HS-5 (cell line): ENCODE data around the gene OR4F15.
"Not testable (repeated sequence)": the region's sequence is repeated elsewhere in the genome, so short reads cannot be mapped to it uniquely, and the experiment has no call there.

Experiments
- DNase-seq: peaks from one replicate; pipeline ENCODE4 v3.0.0-alpha.2; 2012; ENCODE audit warnings: low read depth

Gene OR4F15

DNA sequence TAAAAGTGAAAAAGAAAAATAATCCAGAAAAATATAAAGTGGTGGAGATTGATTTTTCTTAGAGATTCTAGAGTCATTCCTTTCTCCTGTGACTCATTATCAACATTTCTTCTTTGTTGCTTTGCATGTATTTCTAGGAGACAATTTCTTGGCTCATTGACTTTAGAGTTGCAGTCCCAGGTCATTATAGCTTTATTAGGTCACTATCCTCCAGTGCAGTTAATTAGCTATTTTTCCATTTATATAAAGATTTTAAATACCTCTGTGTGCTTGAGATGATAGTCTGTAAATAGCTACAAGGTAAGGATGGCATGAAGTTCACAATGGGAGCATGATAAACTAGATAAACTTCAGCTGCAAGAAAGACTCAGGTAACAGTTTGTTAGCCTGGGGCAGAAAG is at the start of gene OR4F15:
Gene OR4F15 (plus strand): TSS at position 301 of the 400 bp plus-strand sequence. CDS start 5,985 bp downstream, outside the sequence.
- no peak for DNase-seq

GRCh38 chr15:101764669-101765339 is 47.2 kb upstream of the OR4F15 start:
- not testable (repeated sequence) for DNase-seq

- not testable (repeated sequence) for DNase-seq
Measured at GRCh38 chr15:101765340-101765671, 46.7 kb upstream of the OR4F15 start.

- DNase-seq, result no peak
Measured at GRCh38 chr15:101765772-101766456, 46.1 kb upstream of the OR4F15 start.

GRCh38 chr15:101767083-101767640 is 44.8 kb upstream of the OR4F15 start:
- DNase-seq, result not testable (repeated sequence)

DNA sequence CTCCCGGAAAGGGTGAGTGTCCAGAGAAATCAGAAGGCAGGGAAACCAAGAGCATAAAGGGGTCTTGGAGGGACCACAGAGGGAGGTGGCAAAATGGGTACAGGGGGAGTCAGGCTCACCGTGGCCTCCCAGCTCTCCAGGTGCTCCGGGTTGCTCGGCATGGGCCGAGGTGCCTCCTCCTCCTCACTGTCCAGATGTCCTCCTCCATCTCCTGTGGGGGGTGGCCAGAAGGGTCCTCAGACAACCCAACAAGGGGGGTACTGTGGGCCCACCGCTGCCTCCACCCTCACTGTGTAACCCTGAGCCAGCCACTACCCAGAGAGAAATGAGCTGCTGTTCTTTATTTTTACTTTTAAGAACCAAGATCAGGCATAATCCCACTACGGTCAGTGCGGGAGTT is 39.1 kb upstream of the OR4F15 start:
- DNase-seq, result no peak

DNA sequence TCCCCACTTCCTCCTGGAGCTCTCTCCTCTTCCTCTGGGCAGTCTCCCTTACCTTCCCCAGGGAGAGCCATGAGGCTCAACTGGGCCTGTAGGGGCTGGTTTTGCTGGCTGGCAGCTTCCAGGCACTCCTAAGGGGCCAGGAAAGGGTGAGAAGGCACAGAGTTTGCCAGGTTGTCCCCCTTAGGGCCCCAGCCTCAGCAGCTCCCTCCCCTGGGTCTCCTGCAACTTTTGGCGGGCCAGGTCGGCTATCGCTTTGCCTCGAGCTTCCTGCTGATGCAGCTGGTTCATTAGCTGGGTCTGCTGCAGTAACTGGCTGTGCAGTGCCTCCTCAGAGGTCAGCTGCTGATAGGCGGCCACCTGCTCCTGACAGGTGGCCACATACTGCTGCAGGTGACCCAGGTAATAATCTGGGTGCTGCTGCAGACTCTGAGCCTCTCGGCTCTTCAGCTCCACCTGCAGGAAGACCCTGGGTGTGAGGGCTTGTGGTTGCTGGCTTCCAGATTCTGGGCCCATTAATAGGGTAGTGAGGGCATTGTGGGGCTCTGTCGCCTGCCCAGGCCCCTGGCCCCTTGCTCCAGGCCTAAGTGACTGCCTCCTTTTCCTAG is 38.4 kb upstream of the OR4F15 start:
- DNase-seq, result no peak

DNA sequence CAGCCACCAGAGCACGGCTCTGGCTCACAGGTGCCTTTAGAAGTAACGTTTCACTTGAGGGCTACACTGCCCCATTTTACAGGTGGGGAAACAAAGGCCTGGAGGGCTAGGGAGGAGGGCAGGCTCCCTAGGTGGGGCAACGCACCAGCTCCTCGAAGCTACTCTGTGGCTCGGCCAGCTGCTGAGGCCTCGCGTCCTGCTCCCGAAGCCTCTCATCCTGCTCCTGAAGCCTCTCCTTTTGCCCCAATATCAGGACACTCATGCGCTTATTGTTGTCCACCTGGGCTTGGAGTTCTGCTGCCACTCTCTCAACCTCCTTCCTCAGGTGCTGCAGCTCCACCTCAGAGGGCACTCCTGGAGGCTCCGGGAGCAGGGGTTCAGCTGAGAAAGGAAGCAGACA is 36.9 kb upstream of the OR4F15 start:
- no peak for DNase-seq

DNA sequence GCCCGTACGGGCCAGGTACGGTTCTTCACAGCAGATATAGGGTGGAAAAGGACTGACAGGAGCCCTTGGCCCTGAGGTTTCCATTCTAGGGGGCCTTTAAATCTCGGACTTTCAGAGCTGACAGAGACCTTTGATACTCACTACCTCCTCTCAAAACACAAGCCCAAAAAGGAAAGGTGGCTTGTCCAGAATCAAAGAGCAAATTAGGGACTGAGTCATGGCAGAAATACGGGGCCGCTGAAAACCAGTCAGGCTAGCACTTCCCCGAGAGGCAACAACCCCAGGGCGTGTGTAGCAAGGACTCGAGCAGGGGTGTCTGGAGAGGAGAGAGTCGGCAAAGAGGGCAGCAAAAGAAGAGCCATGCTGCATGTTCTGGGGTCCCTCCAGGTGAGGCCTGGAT is 33.4 kb upstream of the OR4F15 start:
- not testable (repeated sequence) for DNase-seq

GRCh38 chr15:101780225-101780624 is 31.8 kb upstream of the OR4F15 start:
- not testable (repeated sequence) for DNase-seq

DNA sequence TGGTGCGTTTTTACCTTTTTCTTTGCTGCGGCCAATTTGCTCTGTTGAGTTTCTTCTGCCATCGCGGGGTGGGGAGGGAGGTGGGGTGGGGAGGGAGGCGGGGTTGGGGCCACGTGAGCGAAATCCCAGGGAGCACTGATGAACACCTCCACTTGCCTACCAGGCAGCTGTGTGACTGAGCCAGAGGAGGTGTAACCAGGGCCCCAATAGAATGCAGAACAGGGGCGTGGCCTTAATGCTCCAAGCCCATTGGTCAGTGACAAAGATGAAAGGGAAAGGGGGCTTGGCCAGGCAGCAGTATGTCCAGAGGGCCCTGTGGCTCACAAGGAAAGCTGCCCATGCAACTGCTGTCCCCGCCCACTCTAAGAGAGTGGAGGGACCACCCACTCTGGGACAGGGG is 30.1 kb upstream of the OR4F15 start:
- no peak for DNase-seq

GRCh38 chr15:101784644-101785043 is 27.4 kb upstream of the OR4F15 start:
- no peak for DNase-seq

- DNase-seq, result not testable (repeated sequence)
Measured at GRCh38 chr15:101786422-101786821, 25.6 kb upstream of the OR4F15 start.

DNA sequence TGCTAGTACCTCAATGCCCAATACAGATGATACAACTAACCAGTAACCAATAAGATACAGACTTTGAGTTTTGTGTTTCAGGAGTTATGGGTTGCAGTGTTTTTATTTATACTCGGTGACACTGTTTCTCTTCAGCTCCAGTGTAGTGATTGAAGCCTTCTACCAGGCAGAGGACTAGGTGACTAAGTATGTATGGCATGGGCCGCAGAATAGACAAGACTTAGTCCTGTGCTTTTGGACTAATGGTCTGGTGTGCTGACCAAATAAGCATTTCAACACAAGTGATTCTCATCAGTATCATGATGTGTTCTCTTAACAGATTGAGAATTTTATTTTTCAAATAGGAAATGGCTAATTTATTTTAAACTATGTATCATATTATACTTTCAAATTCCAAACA is 24.0 kb upstream of the OR4F15 start:
- not testable (repeated sequence) for DNase-seq

GRCh38 chr15:101788503-101789269 is 23.3 kb upstream of the OR4F15 start:
- not testable (repeated sequence) for DNase-seq

DNA sequence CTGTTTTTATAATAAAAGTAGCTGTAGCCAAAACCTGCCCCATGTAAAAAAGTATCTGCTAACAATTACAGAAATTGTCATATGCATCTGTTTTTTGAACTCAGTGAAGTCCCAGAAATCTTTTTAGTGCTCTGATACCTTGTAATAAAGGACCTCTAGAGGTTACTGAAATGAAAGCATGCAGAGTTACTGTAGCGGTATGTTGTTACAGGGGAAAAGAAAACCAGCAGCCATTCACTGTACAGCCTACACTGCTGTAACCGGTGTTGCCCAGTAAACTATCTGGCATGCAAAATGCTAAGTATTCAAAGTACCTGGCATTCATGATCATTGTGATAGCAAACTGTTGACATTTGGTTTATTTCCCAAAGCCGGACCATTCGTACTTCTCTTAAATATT is 21.3 kb upstream of the OR4F15 start:
- not testable (repeated sequence) for DNase-seq

- not testable (repeated sequence) for DNase-seq
Measured at GRCh38 chr15:101793981-101794380, 18.0 kb upstream of the OR4F15 start.

- peak; percentile 65 for DNase-seq
Measured at GRCh38 chr15:101795455-101795854, 16.5 kb upstream of the OR4F15 start.

DNA sequence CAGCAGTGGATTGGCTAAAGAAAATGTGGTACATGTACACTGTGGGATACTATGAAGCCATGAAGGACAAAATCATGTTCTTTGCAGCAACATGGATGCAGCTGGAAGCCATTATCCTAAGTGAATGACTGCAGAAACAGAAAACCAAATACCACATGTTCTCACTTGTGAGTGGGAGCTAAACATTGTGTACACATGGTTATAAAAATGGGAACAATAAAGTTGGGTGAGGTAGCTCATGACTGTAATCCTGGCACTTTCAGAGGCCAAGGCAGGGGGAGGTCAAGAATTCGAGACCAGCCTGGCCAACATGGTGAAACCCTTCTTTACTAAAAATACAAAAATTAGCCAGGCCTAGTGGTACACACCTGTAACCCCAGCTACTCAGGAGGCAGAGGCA is 12.3 kb upstream of the OR4F15 start:
- no peak for DNase-seq

GRCh38 chr15:101801048-101801447 is 11.0 kb upstream of the OR4F15 start:
- DNase-seq, result no peak

DNA sequence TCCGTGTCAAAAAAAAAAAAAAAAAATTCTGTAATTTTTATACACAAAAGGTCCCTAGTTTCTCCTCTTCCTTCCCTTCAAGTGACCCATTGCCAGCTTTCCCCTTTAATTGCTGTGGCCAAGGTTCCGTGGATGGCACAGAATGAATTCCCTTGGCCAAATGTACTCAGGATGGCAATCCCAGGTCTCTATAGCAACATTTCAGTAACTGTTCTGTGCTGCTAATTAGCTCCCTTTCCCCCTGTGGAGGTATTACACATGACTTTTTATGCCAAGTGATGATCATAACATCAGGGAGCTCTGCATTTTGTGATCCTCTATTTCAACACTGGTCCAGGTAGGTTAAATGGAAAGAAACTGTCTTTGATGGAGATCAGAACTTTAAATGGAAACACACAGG is 8.8 kb upstream of the OR4F15 start, which contains the start of gene OR4F6:
Gene OR4F6 (plus strand): TSS at position 301 of the 400 bp plus-strand sequence. CDS start 2,211 bp downstream, outside the sequence.
- no peak for DNase-seq

GRCh38 chr15:101803676-101804075 is 8.3 kb upstream of the OR4F15 start:
- no peak for DNase-seq
